ENCODE results near the gene PDZD2.

GRCh38 chr5:31728039-31728438, 89.1 kb downstream of the PDZD2 start:
- TF ChIP-seq CTCF (IDR thresholded peaks at IDR 0.05) (no peak), POLR2A (IDR thresholded peaks at IDR 0.05) (no peak), EP300 (IDR thresholded peaks at IDR 0.05) (no peak)
